SK-N-SH (cell line): ENCODE measurements around the gene SAP30. TPM values are rescaled to one million over a fixed set of nuclear protein-coding genes. Genes with fewer than 3 reads are reported as not detected.

Source experiments
- CTCF ChIA-PET: fragments of 300-600, 350-600 bp; formaldehyde crosslinking; extraction: SDS; loops from one replicate; lab custom pipeline; 2021; lab: Yijun Ruan, JAX
- POLR2A ChIA-PET: fragments of 350-600 bp; sonication (Branson Sonifier 250); formaldehyde crosslinking; extraction: SDS; loops from one replicate; lab custom pipeline; 2020; ENCODE audit warnings: antibody characterized with exemption, inconsistent platforms; lab: Yijun Ruan, JAX
- DNase-seq: peaks from one replicate; pipeline ENCODE4 v3.0.0; 2012
- H2AFZ ChIP-seq: fragments of 200-600 bp; sonication (generic); 2 replicates; pipeline ENCODE4 v1.8.1; 2016; ENCODE audit warnings: antibody characterized with exemption, mild to moderate bottlenecking, low read depth
- H3F3A ChIP-seq: fragments of 200-600 bp; sonication (generic); replicated peaks from 2 replicates; pipeline ENCODE3; 2016; ENCODE audit warnings: antibody characterized with exemption, mild to moderate bottlenecking; ENCODE audit not compliant: insufficient read depth
- H3K27ac ChIP-seq, 2 experiments: fragments of 200-500 bp in 1 of 2; fragments of 200-600 bp in 1 of 2; sonication (Bioruptor generic) in 1 of 2; sonication (generic), shearing (Covaris generic) in 1 of 2; 2 replicates each; pipeline versions ENCODE4 v1.5.1 to v1.6.1; 2014 to 2016; ENCODE audit warnings: low read depth in 2 of 2, inconsistent platforms in 1 of 2, low read length in 1 of 2, mild to moderate bottlenecking in 1 of 2, mixed read lengths in 1 of 2
- H3K27me3 ChIP-seq: fragments of 200-600 bp; sonication (generic), shearing (Covaris generic); 2 replicates; pipeline ENCODE4 v1.6.1; 2016; ENCODE audit warnings: mixed run types; ENCODE audit not compliant: insufficient read depth
- H3K36me3 ChIP-seq, 2 experiments: fragments of 200-500 bp in 1 of 2; fragments of 200-600 bp in 1 of 2; sonication (Bioruptor generic) in 1 of 2; sonication (generic) in 1 of 2; replicated peaks in 1 of 2; 2 replicates each; pipeline versions ENCODE3 to v1.5.1; 2014 to 2016; ENCODE audit warnings: low read length in 1 of 2, mild to moderate bottlenecking in 1 of 2; ENCODE audit not compliant: insufficient read depth in 2 of 2, control insufficient read depth in 1 of 2
- H3K4me1 ChIP-seq, 2 experiments: fragments of 200-500 bp in 1 of 2; fragments of 200-600 bp in 1 of 2; sonication (Bioruptor generic) in 1 of 2; sonication (generic), shearing (Covaris generic) in 1 of 2; 2 replicates each; pipeline versions ENCODE4 v1.5.1 to v1.6.1; 2014 to 2016; ENCODE audit warnings: low read depth in 1 of 2, low read length in 1 of 2, mixed run types in 1 of 2; ENCODE audit not compliant: insufficient read depth in 2 of 2, control insufficient read depth in 1 of 2
- H3K4me2 ChIP-seq: fragments of 200-600 bp; sonication (generic), shearing (Covaris generic); 2 replicates; pipeline ENCODE4 v1.6.1; 2017; ENCODE audit warnings: mixed run types
- H3K4me3 ChIP-seq, 2 experiments: fragments of 200-500 bp in 1 of 2; fragments of 200-600 bp in 1 of 2; sonication (Bioruptor generic) in 1 of 2; sonication (generic), shearing (Covaris generic) in 1 of 2; 2 replicates each; pipeline versions ENCODE4 v1.5.1 to v1.8.1; 2014 to 2016; ENCODE audit warnings: low read depth in 2 of 2, inconsistent platforms in 1 of 2, low read length in 1 of 2, mild to moderate bottlenecking in 1 of 2, mixed read lengths in 1 of 2, moderate library complexity in 1 of 2
- H3K79me2 ChIP-seq: fragments of 200-600 bp; sonication (generic); 2 replicates; pipeline ENCODE4 v1.8.1; 2017; ENCODE audit warnings: mild to moderate bottlenecking; ENCODE audit not compliant: insufficient read depth
- H3K9ac ChIP-seq: fragments of 200-600 bp; sonication (generic); 2 replicates; pipeline ENCODE4 v1.6.1; 2017; ENCODE audit warnings: mixed run types
- H3K9me2 ChIP-seq: fragments of 200-600 bp; sonication (generic); 2 replicates; pipeline ENCODE4 v1.6.1; 2017; ENCODE audit warnings: mixed run types
- H3K9me3 ChIP-seq: fragments of 200-600 bp; sonication (generic); 2 replicates; pipeline ENCODE4 v1.6.1; 2017; ENCODE audit warnings: mixed run types, mild to moderate bottlenecking, moderate library complexity
- H4K20me1 ChIP-seq: fragments of 200-600 bp; sonication (generic); 2 replicates; pipeline ENCODE4 v1.6.1; 2017; ENCODE audit warnings: mild to moderate bottlenecking, mixed run types; ENCODE audit not compliant: insufficient read depth
- CHD2 ChIP-seq: fragments of 150-350 bp; IDR thresholded peaks from 2 replicates; pipeline ENCODE4 v1.6.1; 2018; ENCODE audit warnings: low read length; ENCODE audit not compliant: partially characterized antibody
- CTCF ChIP-seq: fragments of 200-600 bp; sonication (generic); IDR thresholded peaks from 2 replicates; pipeline ENCODE4 v1.6.1; 2017; ENCODE audit warnings: antibody characterized with exemption, mild to moderate bottlenecking, moderate library complexity
- EP300 ChIP-seq, 2 experiments: IDR thresholded peaks; 2 replicates each; pipeline versions ENCODE4 v1.4.0 to v1.6.1; 2012; ENCODE audit warnings: borderline replicate concordance in 1 of 2, low read depth in 1 of 2, low read length in 1 of 2
- GABPA ChIP-seq: IDR thresholded peaks from 2 replicates; pipeline ENCODE4 v1.4.0; 2012; ENCODE audit warnings: low read depth, mild to moderate bottlenecking
- IRF3 ChIP-seq: fragments of 150-350 bp; IDR thresholded peaks from 2 replicates; pipeline ENCODE4 v1.6.1; 2016; ENCODE audit warnings: mild to moderate bottlenecking, low read depth, low read length
- PBX3 ChIP-seq: IDR thresholded peaks from 2 replicates; pipeline ENCODE4; 2012
- RCOR1 ChIP-seq: fragments of 150-350 bp; IDR thresholded peaks from 2 replicates; pipeline ENCODE4 v1.6.1; 2017; ENCODE audit warnings: antibody characterized with exemption, low read length
- REST ChIP-seq: IDR thresholded peaks from 2 replicates; pipeline ENCODE4 v1.6.1; 2012; ENCODE audit warnings: mild to moderate bottlenecking, low read depth, low read length, moderate library complexity
- RFX5 ChIP-seq: IDR thresholded peaks from 2 replicates; pipeline ENCODE4 v1.6.1; 2012; ENCODE audit warnings: mild to moderate bottlenecking, improper control_type of control experiment, low read length
- SMC3 ChIP-seq: IDR thresholded peaks from 2 replicates; pipeline ENCODE4 v1.6.1; 2012; ENCODE audit warnings: low read depth, low read length, improper control_type of control experiment
- TEAD4 ChIP-seq: IDR thresholded peaks from 2 replicates; pipeline ENCODE4 v1.4.0; 2012; ENCODE audit warnings: mild to moderate bottlenecking, borderline replicate concordance; ENCODE audit not compliant: insufficient read depth
- YY1 ChIP-seq: IDR thresholded peaks from 2 replicates; pipeline ENCODE4 v1.4.0; 2012; ENCODE audit warnings: low read depth, mild to moderate bottlenecking
- WGBS: methylation state at CpG from one replicate; pipeline ENCODE4 v1.1.6; 2017; ENCODE audit warnings: low lambda C conversion rate; 5-methylcytosine and 5-hydroxymethylcytosine counted together
- polyA plus RNA-seq, 3 experiments: library from polyadenylated mRNA; depleted of rRNA; stranded (reverse); fragments of >200 nt; gene quantifications; 2 replicates each; pipeline ENCODE4 v1.2.3, GENCODE V29; 2012

The SAP30 gene
- polyA plus RNA-seq, 1 of the 3 experiments (the other 2 are of a cell fraction), result 19.0 TPM

DNA sequence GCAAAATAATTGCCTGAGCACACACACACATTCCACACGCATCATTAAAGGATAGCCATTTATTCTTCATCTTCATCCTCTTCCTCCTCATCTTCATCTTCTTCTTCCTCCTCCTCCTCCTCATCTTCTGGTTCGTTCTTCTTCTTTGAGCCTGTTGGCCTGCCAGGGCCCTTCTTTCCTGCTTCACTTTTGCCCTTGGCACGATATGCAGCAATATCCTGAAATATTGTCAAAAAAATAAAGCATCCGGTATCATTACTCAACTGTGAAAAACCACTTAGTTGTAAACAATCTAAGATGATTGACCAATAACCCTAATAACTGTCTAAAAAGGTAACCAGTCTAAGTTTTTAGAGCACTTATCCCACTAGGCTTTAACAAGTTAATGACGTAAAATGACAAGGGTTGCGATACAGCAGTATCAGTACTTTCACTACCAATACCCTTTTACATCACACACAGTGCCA lies 38.7 kb upstream of the SAP30 start (continued):
- TF ChIP-seq IRF3 (no peak), PBX3 (no peak), CHD2 (no peak), RCOR1 (no peak)

DNA sequence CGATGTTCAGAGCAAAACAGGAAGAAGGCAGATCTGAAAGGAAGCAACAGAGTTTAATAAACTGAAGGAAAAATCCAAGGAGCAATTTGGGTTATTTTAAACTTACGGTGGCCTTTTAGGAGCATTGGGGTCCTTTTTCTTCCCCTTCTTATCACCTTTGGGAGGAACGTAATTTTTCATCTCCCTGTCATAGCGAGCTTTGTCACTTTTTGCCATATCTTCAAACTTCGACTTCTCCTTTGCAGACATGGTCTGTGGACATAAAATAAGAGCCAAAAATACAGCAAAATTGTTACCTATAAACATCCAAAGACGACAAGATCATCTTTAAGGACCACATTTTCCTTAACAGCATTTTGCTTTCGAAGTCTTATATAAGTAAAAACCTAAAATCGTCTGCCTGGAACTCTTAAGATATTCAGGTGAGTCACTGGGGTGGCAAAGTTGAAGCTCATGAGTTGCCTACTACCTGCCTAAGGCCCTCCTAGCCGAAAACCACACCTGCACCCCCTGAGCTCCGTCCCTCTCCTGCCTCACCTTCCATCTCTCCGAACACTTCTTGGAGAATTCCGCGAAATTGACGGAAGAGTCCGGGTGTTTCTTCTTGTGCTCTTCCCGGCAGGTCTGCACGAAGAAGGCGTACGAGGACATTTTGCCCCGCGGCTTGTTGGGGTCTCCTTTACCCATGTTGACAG lies 37.6 kb upstream of the SAP30 start:
- peaks cover 37 to 47% of the 10 kb centered on the region in 2 experiments for H3K36me3 ChIP-seq
- no peaks in the 10 kb centered on the region for H3K27me3 ChIP-seq
- H4K20me1 ChIP-seq, result peaks cover 25% of the 10 kb centered on the region
- H3K4me3 ChIP-seq, result peak overlapping the region; percentile 90 to 99
- peaks cover 19 to 24% of the 10 kb centered on the region in 2 experiments for H3K4me1 ChIP-seq
- peak overlapping the region; percentile 100 for H3K9ac ChIP-seq
- no peaks in the 10 kb centered on the region for H3K9me3 ChIP-seq
- H3F3A ChIP-seq, result peaks cover 46% of the 10 kb centered on the region
- no peak overlapping the region for H2AFZ ChIP-seq
- no peak for TF ChIP-seq CTCF
- no peak for TF ChIP-seq PBX3
- no peak for TF ChIP-seq GABPA
- no peak for TF ChIP-seq IRF3
- TF ChIP-seq TEAD4, result no peak; the same call in 1 of the 2 replicates
- no peak for TF ChIP-seq RFX5
- TF ChIP-seq YY1, result no peak
- TF ChIP-seq EP300 (IDR thresholded peaks at IDR 0.05; ENCODE audit: borderline replicate concordance in 1 of 2, low read depth in 1 of 2, low read length in 1 of 2), result no peak
- TF ChIP-seq REST, result no peak
- TF ChIP-seq SMC3, result no peak
- WGBS, result 2% methylated on average over 21 of the region's 21 CpGs
- H3K9me2 ChIP-seq, result no peaks in the 10 kb centered on the region
- no peak for DNase-seq
- H3K27ac ChIP-seq, result peak overlapping the region; percentile 96 to 98
- ChIA-PET POLR2A (interaction anchor here (0.8 to 5.7 kb wide), 5 partner anchors 34 to 803 kb away, joined by 3 to 69 read pairs (median 11); partner anchors contain the start of gene SAP30), CTCF (interaction anchor here (0.9 to 5.4 kb wide), 8 partner anchors 15 to 320 kb away, joined by 3 to 37 read pairs (median 5); no protein-coding TSS in a partner anchor)
- peak overlapping the region; percentile 90 for H3K4me2 ChIP-seq
- H3K79me2 ChIP-seq, result peaks cover 60% of the 10 kb centered on the region
